Ovary (tissue), 1 donor: ENCODE results near the gene ABHD17A.

Experiments used
- EP300 ChIP-seq: sonication (generic); formaldehyde crosslinking; IDR thresholded peaks from one replicate; pipeline ENCODE4 v1.6.1; 2017; ENCODE audit warnings: antibody characterized with exemption
- POLR2A ChIP-seq: fragments of 450-650 bp; IDR thresholded peaks from one replicate; pipeline ENCODE4 v1.6.1; 2017; ENCODE audit warnings: antibody characterized with exemption, mild to moderate bottlenecking, moderate library complexity

GRCh38 chr19:1867349-1867724 is 18.0 kb downstream of the ABHD17A start:
- TF ChIP-seq POLR2A (no peak), EP300 (no peak)
